ENCODE results near the gene EML6.

- no peak for TF ChIP-seq CTCF (conservative IDR thresholded peaks at IDR 0.05; ENCODE audit: low read depth, low read length)
- no peak for TF ChIP-seq EZH2 (IDR thresholded peaks at IDR 0.05; ENCODE audit: low read length, unreplicated experiment)
These were observed 130.3 kb downstream of the EML6 start for GRCh38 chr2:54853616-54854310.
